Heart left ventricle (tissue), 16 donors: ENCODE data around the gene CD300E. TPM values are rescaled to one million over a fixed set of nuclear protein-coding genes. Genes with fewer than 3 reads are reported as not detected.
"Not testable (repeated sequence)": the region's sequence is repeated elsewhere in the genome, so short reads cannot be mapped to it uniquely, and the experiment has no call there.

Experiments
- ATAC-seq, 4 donors: fragments of 200-7000 bp; cut with Tn5 transposase; one replicate each; pipeline ENCODE4 v1.9.1; 2020 to 2022; ENCODE audit warnings: moderate library complexity in 4 of 4, mild to moderate bottlenecking in 3 of 4, moderate number of reproducible peaks in 1 of 4
- DNase-seq, 5 donors: peaks; one replicate each; pipeline ENCODE4 v3.0.0-alpha.2; 2020
- H3K27ac ChIP-seq, 12 donors: fragments of 200-600 bp; sonication (generic) in 4 of 12; one replicate each; pipeline versions ENCODE4 v1.5.0 to v1.8.0; 2016 to 2022; ENCODE audit warnings: mild to moderate bottlenecking in 2 of 12
- H3K27me3 ChIP-seq, 9 donors: fragments of 200-600 bp; sonication (generic) in 2 of 9; one replicate each; pipeline versions ENCODE4 v1.5.1 to v1.8.0; 2016 to 2022; ENCODE audit warnings: mild to moderate bottlenecking in 3 of 9
- H3K36me3 ChIP-seq, 9 donors: fragments of 200-600 bp; sonication (generic) in 2 of 9; one replicate each; pipeline versions ENCODE4 v1.5.0 to v1.8.0; 2018 to 2022; ENCODE audit warnings: mild to moderate bottlenecking in 2 of 9
- H3K4me1 ChIP-seq, 12 donors: fragments of 200-600 bp; sonication (generic) in 4 of 12; one replicate each; pipeline versions ENCODE4 v1.5.0 to v1.8.0; 2016 to 2022; ENCODE audit warnings: mild to moderate bottlenecking in 3 of 12
- H3K4me3 ChIP-seq, 12 donors: fragments of 200-600 bp; sonication (generic) in 4 of 12; one replicate each; pipeline versions ENCODE4 v1.5.0 to v1.8.0; 2017 to 2022; ENCODE audit warnings: mild to moderate bottlenecking in 9 of 12, moderate library complexity in 4 of 12
- H3K9me3 ChIP-seq, 12 donors: fragments of 200-600 bp; sonication (generic) in 4 of 12; one replicate each; pipeline versions ENCODE4 v1.5.0 to v1.8.0; 2016 to 2022; ENCODE audit warnings: mild to moderate bottlenecking in 1 of 12
- CTCF ChIP-seq, 12 donors: fragments of 200-600 bp; sonication (generic) in 4 of 12; IDR thresholded peaks; one replicate each; pipeline versions ENCODE4 v1.5.0 to v1.8.0; 2018 to 2022; ENCODE audit warnings: antibody characterized with exemption in 12 of 12, mild to moderate bottlenecking in 5 of 12
- POLR2A ChIP-seq, 2 donors: fragments of 450-650 bp; IDR thresholded peaks; one replicate each; pipeline ENCODE4 v1.6.1; 2017; ENCODE audit warnings: antibody characterized with exemption in 2 of 2, mild to moderate bottlenecking in 2 of 2, moderate library complexity in 2 of 2
- WGBS, 4 donors: extraction: QIAGEN DNeasy Blood & Tissue Kit in 2 of 4; methylation state at CpG; one replicate each; pipeline versions ENCODE4 v1.1.5 to v1.1.7; 2013 to 2018; 5-methylcytosine and 5-hydroxymethylcytosine counted together
- intact Hi-C, 10 donors: fragments of 100-400 bp; cut with DNase I; formaldehyde crosslinking; loops; one replicate each; pipeline versions ENCODE4 v1.11.1 to v1.14.2; 2022
- polyA plus RNA-seq, 2 donors: library from polyadenylated mRNA; stranded (reverse); fragments of 200-250 nt; gene quantifications; one replicate each; pipeline ENCODE4 v1.2.3, GENCODE V29; 2013
- total RNA-seq, 9 donors: library from RNA; depleted of rRNA in 2 of 9; stranded (reverse); fragments of >200 nt in 2 of 9; fragmentation: NEBNext Ultra II Directional in 3 of 9; extraction: Animal tissue kit (Norgen Biotek cat#: 25700) in 3 of 9; gene quantifications; one replicate each; pipeline versions ENCODE4 v1.1.0 to v1.2.4, GENCODE V29; 2016 to 2023
- donor health status: ischemic (EF 13 %, LVEDD 7.1; RV severe dilation, severe dysfunction).
- donor health status: healthy with polysubstance abuse.
- donor health status: DM: no; HTN: yes; CAD: no.
- donor health status: DM: no; HTN: no; CAD: no.
- donor health status: ischemic (EF 25% LVEDD 6.9; RV normal size, moderate dysfunction).
- donor health status: ischemic (EF 25% LVEDD 5.7; RV mildly dilated, moderate dysfunction).
- donor health status: healthy.
- donor health status: DM: yes; HTN: yes; CAD: no.
- donor health status: ischemic (EF 35%, LVEDD 5.7; RV mildly dilated, moderate dysfunction).
- donor health status: nonischemic (EF 11% LVEDD 7.7; RV severe dilation, severe dysfunction).
- donor health status: DM: yes; HTN: yes; CAD: no.
- donor health status: PGD.
- donor health status: ischemic (EF 29% LVEDD 5.4; RV normal size, mild dysfunction).
- donor health status: nonischemic (EF 23%, LVEDD 6.1; RV moderate dilation, normal function).

The CD300E gene
- total and polyA plus RNA-seq, 11 donors = 0.19 to 8.6 (median 0.46) TPM; not detected in 1

- H3K27ac ChIP-seq = no peak overlapping the region
- TF ChIP-seq POLR2A (IDR thresholded peaks at IDR 0.05) (no peak), CTCF (IDR thresholded peaks at IDR 0.05) (no peak)
- 47 to 55% (median 52%) methylated on average over 9 to 11 of the region's 11 CpGs for WGBS, 4 donors
- ATAC-seq (no peak), DNase-seq (no peak)
- H3K36me3 ChIP-seq = no peaks in the 10 kb centered on the region
- H3K4me1 ChIP-seq = peaks cover 0 to 59% (median 0%) of the 10 kb centered on the region in 12 donors
- intact Hi-C loops = no loop called here
- H3K9me3 ChIP-seq = no peaks in the 10 kb centered on the region
- no peak overlapping the region for H3K4me3 ChIP-seq
- H3K27me3 ChIP-seq = peaks cover 0 to 70% (median 16%) of the 10 kb centered on the region in 9 donors
These were observed 13.7 kb upstream of the CD300E start for GRCh38 chr17:74637265-74637664.

GRCh38 chr17:74636541-74637085 lies 13.1 kb upstream of the CD300E start:
- Histone ChIP-seq H3K4me1 (peaks cover 0 to 60% (median 0%) of the 10 kb centered on the region in 12 donors), H3K27me3 (peaks cover 0 to 69% (median 16%) of the 10 kb centered on the region in 9 donors)
- H3K36me3 ChIP-seq, H3K27ac ChIP-seq, ATAC-seq, H3K9me3 ChIP-seq, intact Hi-C loops, H3K4me3 ChIP-seq, DNase-seq: not testable (repeated sequence)
- 64 to 71% (median 68%) methylated on average over 10 of the region's 10 CpGs for WGBS, 4 donors

- H3K4me1 ChIP-seq = peaks cover 0 to 61% (median 0%) of the 10 kb centered on the region in 12 donors
- no peak for DNase-seq
- no peaks in the 10 kb centered on the region for H3K36me3 ChIP-seq
- 25 to 47% (median 30%) methylated on average over 13 of the region's 13 CpGs for WGBS, 4 donors
- no peak for TF ChIP-seq CTCF (IDR thresholded peaks at IDR 0.05)
- TF ChIP-seq POLR2A (IDR thresholded peaks at IDR 0.05) = no peak
- H3K27ac ChIP-seq = no peak overlapping the region
- no peak for ATAC-seq
- no peaks in the 10 kb centered on the region for H3K9me3 ChIP-seq
- H3K4me3 ChIP-seq = no peak overlapping the region
- intact Hi-C loops = no loop called here
- H3K27me3 ChIP-seq = peaks cover 0 to 67% (median 13%) of the 10 kb centered on the region in 9 donors
These were observed 11.9 kb upstream of the CD300E start for GRCh38 chr17:74635418-74635817.

GRCh38 chr17:74633326-74633725 lies 9.8 kb upstream of the CD300E start:
- peaks cover 0 to 54% (median 18%) of the 10 kb centered on the region in 9 donors for H3K27me3 ChIP-seq
- H3K4me3 ChIP-seq = no peak overlapping the region
- H3K27ac ChIP-seq = peak overlapping the region in 1 of 12 donors; percentile 82
- WGBS, 4 donors = 71 to 76% (median 75%) methylated on average over 8 of the region's 8 CpGs
- intact Hi-C loops = no loop called here
- peaks cover 0 to 42% (median 0%) of the 10 kb centered on the region in 12 donors for H3K4me1 ChIP-seq
- ATAC-seq (no peak), DNase-seq (no peak)
- no peaks in the 10 kb centered on the region for H3K36me3 ChIP-seq
- peaks cover 0 to 2% (median 0%) of the 10 kb centered on the region in 12 donors for H3K9me3 ChIP-seq
- TF ChIP-seq CTCF (IDR thresholded peaks at IDR 0.05) (no peak), POLR2A (IDR thresholded peaks at IDR 0.05) (no peak)

GRCh38 chr17:74632617-74633016 lies 9.1 kb upstream of the CD300E start:
- no peak for TF ChIP-seq POLR2A (IDR thresholded peaks at IDR 0.05)
- no peak for TF ChIP-seq CTCF (IDR thresholded peaks at IDR 0.05)
- peaks cover 0 to 49% (median 18%) of the 10 kb centered on the region in 9 donors for H3K27me3 ChIP-seq
- no peak for DNase-seq

More at GRCh38 chr17:74632617-74633016, 9.1 kb upstream of the CD300E start:
- peaks cover 0 to 2% (median 0%) of the 10 kb centered on the region in 12 donors for H3K9me3 ChIP-seq
- peak overlapping the region in 1 of 12 donors; percentile 82 for H3K27ac ChIP-seq
- H3K36me3 ChIP-seq = no peaks in the 10 kb centered on the region
- H3K4me1 ChIP-seq = peaks cover 0 to 35% (median 0%) of the 10 kb centered on the region in 12 donors
- 74 to 80% (median 78%) methylated on average over 9 of the region's 9 CpGs for WGBS, 4 donors
- no peak for ATAC-seq
- intact Hi-C loops = no loop called here
- no peak overlapping the region for H3K4me3 ChIP-seq
